Activated T-cell treated with anti-CD3 and anti-CD28 coated beads, Interleukin-2, amount 50 U/mL, for 72 hours (primary cell): ENCODE results near the gene MPRIP. TPM values are rescaled to one million over a fixed set of nuclear protein-coding genes. Genes with fewer than 3 reads are reported as not detected.

Experiments
- ATAC-seq, 2 donors: fragments of 150-1000 bp; cut with Tn5 transposase; replicated peaks in 1 of 2; 2 replicates each; pipeline ENCODE4 v1.10.0; 2021; ENCODE audit warnings: moderate library complexity in 2 of 2, mild to moderate bottlenecking in 1 of 2
- DNase-seq, 2 donors: peaks; one replicate each; pipeline ENCODE4 v3.0.0; 2021 to 2022; ENCODE audit warnings: mixed read lengths in 1 of 2
- H3K27ac Mint-ChIP-seq: one replicate; pipeline ENCODE4 v1.8.0; 2022; ENCODE audit warnings: mild to moderate bottlenecking, moderate library complexity, mixed read lengths
- H3K27me3 Mint-ChIP-seq: one replicate; pipeline ENCODE4 v1.8.0; 2022; ENCODE audit warnings: low read depth, mixed read lengths
- H3K36me3 Mint-ChIP-seq, 2 donors: one replicate each; pipeline ENCODE4 v1.8.0; 2022; ENCODE audit warnings: mixed read lengths in 2 of 2, mild to moderate bottlenecking in 1 of 2; ENCODE audit not compliant: insufficient read depth in 2 of 2
- H3K4me1 Mint-ChIP-seq: one replicate; pipeline ENCODE4 v1.8.0; 2022; ENCODE audit warnings: low read depth, mixed read lengths
- H3K4me3 Mint-ChIP-seq, 2 donors: one replicate each; pipeline ENCODE4 v1.8.0; 2022; ENCODE audit warnings: mild to moderate bottlenecking in 2 of 2, mixed read lengths in 2 of 2, moderate library complexity in 2 of 2
- H3K9me3 Mint-ChIP-seq, 2 donors: one replicate each; pipeline ENCODE4 v1.8.0; 2022; ENCODE audit warnings: mixed read lengths in 2 of 2
- total RNA-seq, 2 donors: library from RNA; stranded (reverse); gene quantifications; one replicate each; pipeline ENCODE4 v1.2.3, GENCODE V29; 2022

MPRIP gene
- total RNA-seq, 2 donors from 2014 or later: 110 to 128 TPM

DNA sequence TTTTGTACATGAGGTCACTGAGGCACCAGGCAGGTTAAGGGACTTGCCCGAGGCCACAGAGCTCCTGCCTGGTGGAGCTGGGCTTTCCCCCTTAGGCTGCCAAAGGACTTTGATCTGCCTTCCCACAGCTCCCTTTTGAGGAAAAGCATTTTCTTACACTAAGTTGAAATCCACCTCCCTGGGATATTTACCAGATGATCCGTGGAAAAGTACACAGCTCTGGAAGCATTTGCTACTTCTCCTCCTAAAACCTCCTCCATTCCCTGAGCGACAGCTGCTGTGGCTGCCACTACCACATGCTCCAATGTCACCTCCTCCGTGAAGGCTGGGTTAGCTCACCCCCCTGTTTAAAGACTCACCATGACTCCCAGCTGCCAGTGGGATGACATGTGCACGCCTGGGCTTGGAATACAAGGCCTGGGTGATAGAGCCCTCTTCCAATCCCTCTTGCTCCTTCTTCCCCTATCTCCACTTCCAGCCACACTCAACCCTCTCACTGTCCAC is 1.2 kb upstream of the MPRIP start:
- H3K27ac Mint-ChIP-seq: no peak overlapping the region
- no peaks in the 10 kb centered on the region for H3K9me3 Mint-ChIP-seq
- no peaks in the 10 kb centered on the region for H3K27me3 Mint-ChIP-seq
- ATAC-seq (no peak), DNase-seq (no peak)
- H3K4me1 Mint-ChIP-seq: peaks cover 40% of the 10 kb centered on the region
- peak overlapping the region; percentile 85 to 86 for H3K4me3 Mint-ChIP-seq
- H3K36me3 Mint-ChIP-seq: no peaks in the 10 kb centered on the region

GRCh38 chr17:17041571-17042383 is 480 bp upstream of the MPRIP start:
- no peaks in the 10 kb centered on the region for H3K36me3 Mint-ChIP-seq
- DNase-seq (peak; percentile 98), ATAC-seq (peak; percentile 96 to 98)
- peak overlapping the region; percentile 85 to 86 for H3K4me3 Mint-ChIP-seq
- H3K4me1 Mint-ChIP-seq: peaks cover 42% of the 10 kb centered on the region
- H3K9me3 Mint-ChIP-seq: no peaks in the 10 kb centered on the region
- H3K27me3 Mint-ChIP-seq: no peaks in the 10 kb centered on the region
- peak overlapping the region; percentile 5 for H3K27ac Mint-ChIP-seq

DNA sequence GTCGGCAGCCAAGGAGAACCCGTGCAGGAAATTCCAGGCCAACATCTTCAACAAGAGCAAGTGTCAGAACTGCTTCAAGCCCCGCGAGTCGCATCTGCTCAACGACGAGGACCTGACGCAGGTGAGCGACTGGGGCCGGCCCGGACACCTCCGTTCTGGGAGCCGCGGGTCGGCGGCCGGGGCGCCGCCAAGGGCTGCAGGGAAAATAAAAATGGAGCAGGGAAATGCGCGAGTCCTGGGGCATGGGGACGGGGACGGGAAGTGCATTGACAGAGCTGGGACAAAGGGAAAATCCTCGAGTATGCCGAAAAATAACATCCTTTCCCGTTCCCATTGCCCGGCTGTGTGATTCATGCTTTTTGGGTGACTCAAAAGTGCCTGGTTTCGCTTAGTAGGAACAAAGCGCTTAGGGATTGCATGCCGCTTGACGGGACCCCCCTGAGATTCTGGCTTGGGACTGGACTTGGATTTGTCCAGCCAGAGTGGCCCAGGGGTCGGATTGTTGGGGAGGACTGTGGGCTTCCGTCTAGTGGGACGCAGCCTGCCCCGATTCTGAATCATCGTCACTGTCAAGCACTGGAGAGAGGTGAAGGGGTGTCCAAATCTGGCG is 699 bp downstream of the MPRIP start:
- Mint-ChIP-seq H3K4me1 (peaks cover 53% of the 10 kb centered on the region), H3K27me3 (no peaks in the 10 kb centered on the region), H3K9me3 (no peaks in the 10 kb centered on the region), H3K36me3 (no peaks in the 10 kb centered on the region), H3K27ac (peak overlapping the region; percentile 86), H3K4me3 (peak overlapping the region; percentile 82 to 97)
- peak; percentile 1 to 3 for ATAC-seq
- DNase-seq: peak; percentile 27 to 42

DNA sequence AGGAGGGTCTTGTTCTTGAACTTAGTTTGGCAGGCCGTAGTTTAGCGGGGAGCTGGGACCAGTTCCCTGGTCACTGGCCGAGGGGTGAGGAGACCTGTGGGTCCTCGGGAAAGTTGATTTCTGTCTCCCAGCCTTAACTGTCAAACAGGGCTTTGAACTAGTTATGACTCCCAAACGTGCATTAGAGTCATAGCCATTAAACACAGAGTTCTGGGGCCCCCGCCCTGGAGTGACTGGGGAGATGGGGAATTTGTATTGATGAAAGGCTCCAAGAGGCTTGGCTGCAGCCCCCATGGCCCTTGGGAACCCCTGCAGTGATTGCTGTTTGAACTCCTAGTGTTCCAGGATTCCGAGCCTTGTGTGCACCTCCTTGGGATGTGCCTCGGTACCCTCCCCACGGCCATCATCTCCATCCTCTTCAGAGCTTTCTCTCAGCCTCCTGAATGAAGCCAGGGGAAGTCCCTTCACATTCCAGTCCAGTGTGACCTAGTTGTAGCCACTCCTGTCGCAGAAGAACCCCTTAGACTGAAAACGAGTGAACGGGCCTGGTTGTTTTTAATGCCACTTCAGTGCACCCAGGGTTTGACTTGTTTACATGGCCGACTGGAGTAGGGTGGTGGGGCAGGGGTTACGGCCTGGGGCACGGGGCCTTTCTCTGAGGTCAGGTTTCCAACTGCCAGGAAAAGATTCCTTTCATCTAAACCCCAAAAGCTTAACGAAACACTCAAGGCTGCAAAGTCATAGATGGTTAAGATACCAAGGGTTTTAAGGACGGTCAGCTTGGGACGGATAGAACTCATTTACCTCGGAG is 1.4 kb downstream of the MPRIP start:
- DNase-seq: no peak
- Mint-ChIP-seq H3K9me3 (no peaks in the 10 kb centered on the region), H3K27me3 (no peaks in the 10 kb centered on the region), H3K27ac (peak overlapping the region; percentile 86), H3K4me3 (peak overlapping the region; percentile 82 to 97), H3K36me3 (no peaks in the 10 kb centered on the region), H3K4me1 (peaks cover 60% of the 10 kb centered on the region)
- no peak for ATAC-seq

DNA sequence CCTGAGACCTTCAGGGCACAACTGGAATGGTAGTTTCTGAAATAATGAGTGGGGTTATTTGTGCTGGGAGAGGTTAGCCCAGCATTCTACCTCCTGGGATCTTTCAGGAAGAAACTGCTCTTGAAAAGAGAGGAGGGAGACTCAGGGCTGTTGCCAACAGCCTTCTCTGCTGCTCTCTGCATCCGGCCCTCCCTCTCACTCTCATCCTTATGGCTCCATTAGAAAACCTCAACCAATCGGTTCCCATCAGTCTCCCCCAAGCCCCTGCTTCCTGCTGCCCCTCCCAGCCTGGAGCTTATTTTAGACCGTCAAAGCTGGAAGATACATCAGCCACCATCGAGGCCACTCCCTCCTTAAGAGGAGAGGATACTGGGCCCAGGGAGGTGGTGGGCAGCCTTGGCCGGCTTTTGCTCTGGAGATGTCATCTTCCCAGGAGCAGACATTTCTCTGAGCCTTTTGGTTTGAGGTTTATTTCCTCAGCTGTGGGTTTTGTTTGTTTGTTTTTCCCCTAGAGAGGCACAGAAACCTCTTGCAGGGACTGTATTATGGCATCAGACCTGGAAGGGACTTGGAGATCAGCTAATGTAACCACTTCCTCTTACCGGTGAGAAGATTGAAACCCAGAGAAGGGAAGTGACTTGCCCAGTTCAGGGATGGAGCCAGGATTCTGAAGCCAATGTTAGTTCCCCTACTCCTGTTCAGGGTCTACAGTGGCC is 2.7 kb downstream of the MPRIP start:
- H3K27ac Mint-ChIP-seq: peak overlapping the region; percentile 54
- peak overlapping the region; percentile 82 to 97 for H3K4me3 Mint-ChIP-seq
- no peak for ATAC-seq
- H3K9me3 Mint-ChIP-seq: no peaks in the 10 kb centered on the region
- H3K4me1 Mint-ChIP-seq: peaks cover 63% of the 10 kb centered on the region
- H3K27me3 Mint-ChIP-seq: no peaks in the 10 kb centered on the region
- no peak for DNase-seq
- H3K36me3 Mint-ChIP-seq: no peaks in the 10 kb centered on the region

DNA sequence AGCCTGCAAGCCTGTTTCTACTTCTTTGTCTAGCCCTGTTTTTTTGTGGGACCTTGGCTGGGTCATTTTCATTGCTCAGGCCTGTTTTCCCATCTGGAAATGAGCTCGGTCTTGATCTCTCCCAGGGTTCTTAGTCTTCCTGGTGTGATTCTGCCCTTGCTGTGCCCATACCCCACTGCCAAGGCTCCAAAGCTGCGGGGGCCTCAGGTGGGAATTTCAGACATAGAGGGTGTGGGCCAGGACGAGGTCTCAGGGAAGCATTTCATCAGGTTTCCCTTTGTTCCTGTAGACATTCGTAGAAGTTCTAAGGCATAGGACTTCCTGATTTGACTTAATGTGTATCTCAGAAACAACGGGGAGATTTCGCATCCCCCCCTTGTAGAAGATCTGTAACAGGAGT is 5.8 kb downstream of the MPRIP start:
- Mint-ChIP-seq H3K4me1 (peaks cover 76% of the 10 kb centered on the region), H3K36me3 (no peaks in the 10 kb centered on the region), H3K9me3 (no peaks in the 10 kb centered on the region), H3K4me3 (no peak overlapping the region), H3K27ac (no peak overlapping the region), H3K27me3 (no peaks in the 10 kb centered on the region)
- no peak for DNase-seq
- ATAC-seq: no peak

DNA sequence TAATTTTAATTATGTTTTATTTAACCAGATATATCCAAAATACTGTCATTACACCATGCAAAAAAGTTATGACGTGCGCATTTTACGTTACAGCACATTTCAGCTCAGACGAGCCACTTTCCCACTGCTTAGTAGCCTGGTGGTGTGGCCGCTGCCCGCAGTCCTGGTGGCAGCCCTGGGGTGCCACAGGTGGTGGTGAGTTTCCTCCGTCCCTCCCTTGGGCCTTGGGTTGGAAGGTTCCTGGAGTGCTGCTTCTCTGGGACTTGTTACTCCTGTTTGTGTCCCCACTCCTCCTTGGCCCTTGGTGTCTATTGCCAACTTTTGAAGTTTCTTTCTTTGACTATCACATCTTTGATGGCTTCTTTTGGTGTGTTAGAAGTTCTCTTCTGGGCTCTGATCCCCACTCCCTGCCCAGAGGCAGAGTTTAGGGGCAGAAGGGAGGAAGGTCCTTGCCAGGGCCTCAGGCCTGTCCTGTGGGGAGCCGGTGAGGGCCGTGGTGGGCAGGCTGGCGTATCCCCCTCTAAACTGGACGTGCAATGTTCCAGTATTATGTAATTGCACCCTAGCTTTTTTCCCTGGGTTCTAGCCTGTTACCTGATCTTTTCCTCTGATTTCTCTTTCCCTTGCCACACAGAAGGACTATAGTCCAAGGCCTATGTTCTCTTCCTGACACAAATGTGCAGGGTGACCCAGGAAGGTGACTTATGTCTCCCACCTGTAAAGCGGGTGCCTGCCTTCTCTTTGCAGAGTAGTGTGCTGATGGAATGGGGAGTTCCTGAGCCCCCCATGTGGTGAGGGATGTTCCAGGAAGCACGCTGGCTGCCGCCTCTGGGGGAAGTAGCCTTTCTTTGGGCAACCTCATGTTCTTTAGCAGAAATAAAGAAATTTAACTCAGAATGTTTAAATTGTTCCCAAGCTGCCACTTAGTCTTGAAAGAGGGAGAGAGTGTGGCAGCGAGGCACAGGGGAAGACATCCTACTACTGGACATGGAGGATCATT is 8.4 kb downstream of the MPRIP start:
- H3K27ac Mint-ChIP-seq: no peak overlapping the region
- H3K36me3 Mint-ChIP-seq: no peaks in the 10 kb centered on the region

DNA sequence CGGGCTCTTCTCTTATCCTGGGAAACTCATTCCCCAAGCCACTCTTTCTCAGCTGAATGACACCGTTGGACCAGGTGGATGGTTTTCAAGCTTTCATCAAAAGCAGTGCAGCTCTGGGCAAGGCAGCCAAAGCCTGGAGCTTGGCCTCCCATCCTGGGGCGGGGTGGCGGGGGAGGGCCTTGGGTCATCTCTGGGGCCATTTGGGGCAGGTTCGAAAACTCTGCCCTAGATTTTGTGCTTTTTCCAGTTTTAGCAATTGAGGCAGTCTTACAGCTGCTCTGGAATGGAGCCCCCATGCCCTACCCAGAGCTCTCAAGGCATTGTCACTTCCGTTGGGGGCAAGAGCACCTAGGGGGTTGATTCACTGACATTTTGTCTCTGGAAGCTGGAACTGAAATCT is 9.1 kb downstream of the MPRIP start:
- H3K27me3 Mint-ChIP-seq: no peaks in the 10 kb centered on the region
- ATAC-seq (no peak), DNase-seq (no peak)
- H3K9me3 Mint-ChIP-seq: no peaks in the 10 kb centered on the region
- H3K4me1 Mint-ChIP-seq: peaks cover 58% of the 10 kb centered on the region
- no peak overlapping the region for H3K27ac Mint-ChIP-seq
- no peaks in the 10 kb centered on the region for H3K36me3 Mint-ChIP-seq
- no peak overlapping the region for H3K4me3 Mint-ChIP-seq

More for the DNA sequence above, 8.4 kb downstream of the MPRIP start:
- Mint-ChIP-seq H3K4me1 (peaks cover 64% of the 10 kb centered on the region), H3K27me3 (no peaks in the 10 kb centered on the region), H3K9me3 (no peaks in the 10 kb centered on the region), H3K4me3 (no peak overlapping the region)
- no peak for DNase-seq
- no peak for ATAC-seq

- Mint-ChIP-seq H3K36me3 (no peaks in the 10 kb centered on the region), H3K4me1 (peaks cover 58% of the 10 kb centered on the region), H3K9me3 (no peaks in the 10 kb centered on the region), H3K27me3 (no peaks in the 10 kb centered on the region), H3K4me3 (no peak overlapping the region), H3K27ac (no peak overlapping the region)
- DNase-seq: no peak
- no peak for ATAC-seq
These were observed 9.7 kb downstream of the MPRIP start for GRCh38 chr17:17051791-17052461.

DNA sequence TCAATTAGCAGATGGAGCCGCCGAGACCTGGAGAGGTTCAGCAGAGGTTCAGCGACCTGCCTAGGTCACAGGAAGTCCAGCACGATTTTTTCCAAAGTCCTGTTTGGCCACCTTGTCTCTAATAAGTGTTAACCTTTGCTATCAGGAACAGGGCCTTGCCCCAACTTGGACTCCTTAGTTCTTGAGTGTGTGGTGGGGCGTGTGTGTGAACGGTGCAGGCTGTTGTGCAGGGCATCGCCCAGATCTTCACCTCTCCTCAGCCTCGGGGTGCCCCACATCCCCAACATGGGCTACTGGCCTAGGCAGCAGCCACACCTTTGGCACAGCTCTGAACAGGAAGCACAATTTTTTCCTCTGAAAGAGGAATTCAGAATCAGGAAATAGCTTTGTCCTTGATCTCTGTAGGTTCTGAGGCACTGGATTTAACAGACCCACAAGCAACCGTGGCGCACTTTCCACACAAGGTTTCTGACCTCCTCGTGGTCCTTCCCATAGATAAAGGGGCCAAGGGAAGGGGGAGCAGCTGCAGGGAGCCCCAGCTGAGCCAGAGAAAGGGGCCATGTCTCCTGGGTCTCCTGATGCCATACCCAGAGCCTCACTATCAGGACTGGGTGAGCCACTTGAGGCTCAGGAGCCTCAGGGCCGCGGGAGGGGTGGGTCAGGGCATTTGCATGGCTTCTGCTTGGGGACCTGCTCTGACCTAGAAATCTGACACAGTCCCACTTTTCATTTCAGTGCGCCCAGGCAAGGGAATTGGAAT is 10.4 kb downstream of the MPRIP start:
- DNase-seq (no peak), ATAC-seq (no peak)
- H3K4me3 Mint-ChIP-seq: no peak overlapping the region
- no peaks in the 10 kb centered on the region for H3K27me3 Mint-ChIP-seq
- no peak overlapping the region for H3K27ac Mint-ChIP-seq
- no peaks in the 10 kb centered on the region for H3K9me3 Mint-ChIP-seq
- H3K4me1 Mint-ChIP-seq: peaks cover 51% of the 10 kb centered on the region
- H3K36me3 Mint-ChIP-seq: no peaks in the 10 kb centered on the region
